HCT116 (cell line): ENCODE results near the gene CTBP2. TPM values are rescaled to one million over a fixed set of nuclear protein-coding genes. Genes with fewer than 3 reads are reported as not detected.

Experiments used
- ATAC-seq: fragments of 200-7000 bp; cut with Tn5 transposase; 2 replicates; pipeline ENCODE4 v1.9.1; 2020; ENCODE audit warnings: mild to moderate bottlenecking, moderate library complexity
- BruUV-seq: library from RNA; stranded (reverse); fragments of 400-500 nt; replicated peaks from 2 replicates; lab custom pipeline; 2021; lab: Mats Ljungman, UMichigan
- CTCF ChIA-PET: fragments of 300-600 bp; sonication (Branson Sonifier 250); formaldehyde crosslinking; loops from one replicate; lab custom pipeline; 2021; ENCODE audit warnings: antibody characterized with exemption; lab: Charles Lee
- POLR2A ChIA-PET: fragments of 300-600, 350-600 bp; sonication (Branson Sonifier 250); formaldehyde crosslinking; loops from one replicate; lab custom pipeline; 2021; ENCODE audit warnings: antibody characterized with exemption; lab: Charles Lee
- RAD21 ChIA-PET, 2 experiments: fragments of 300-600 bp; sonication (Branson Sonifier 250); formaldehyde crosslinking; loops; one replicate each; lab custom pipeline; 2023; ENCODE audit warnings: low total read pairs in 2 of 2; ENCODE audit not compliant: uncharacterized antibody in 2 of 2, unreplicated experiment in 2 of 2, low non-redundant PET in 1 of 2; lab: Charles Lee
- DNase-seq: peaks from one replicate; pipeline ENCODE4 v3.0.0-alpha.2; 2010; ENCODE audit warnings: low read depth, low spot score
- H2AFZ ChIP-seq: fragments of 200-600 bp; shearing (Covaris generic), sonication (generic); 2 replicates; pipeline ENCODE4 v1.6.1; 2017; ENCODE audit warnings: low read depth, mixed run types, mixed read lengths, antibody characterized with exemption, low read length; ENCODE audit not compliant: poor library complexity, severe bottlenecking
- H3K27ac ChIP-seq: 2 replicates; pipeline ENCODE4 v1.5.1; 2012; ENCODE audit warnings: low read depth, low read length
- H3K27me3 ChIP-seq: fragments of 200-600 bp; sonication (generic); 2 replicates; pipeline ENCODE4 v1.6.1; 2016; ENCODE audit warnings: mixed run types, low read length, mixed read lengths; ENCODE audit not compliant: insufficient read depth
- H3K36me3 ChIP-seq, 2 experiments: fragments of 200-500 bp in 1 of 2; fragments of 200-600 bp in 1 of 2; sonication (Bioruptor generic) in 1 of 2; sonication (generic) in 1 of 2; 2 replicates each; pipeline versions ENCODE4 v1.5.1 to v1.6.1; 2014 to 2016; ENCODE audit warnings: low read length in 2 of 2, inconsistent platforms in 1 of 2, mixed read lengths in 1 of 2, mixed run types in 1 of 2; ENCODE audit not compliant: insufficient read depth in 2 of 2, control insufficient read depth in 1 of 2
- H3K4me1 ChIP-seq, 2 experiments: fragments of 200-600 bp in 1 of 2; sonication (generic) in 1 of 2; 2 replicates each; pipeline versions ENCODE4 v1.5.1 to v1.6.1; 2012 to 2017; ENCODE audit warnings: low read length in 2 of 2, inconsistent platforms in 1 of 2, mild to moderate bottlenecking in 1 of 2, mixed read lengths in 1 of 2, mixed run types in 1 of 2, moderate library complexity in 1 of 2; ENCODE audit not compliant: insufficient read depth in 2 of 2, control insufficient read depth in 1 of 2
- H3K4me2 ChIP-seq: fragments of 200-600 bp; sonication (generic); 2 replicates; pipeline ENCODE4 v1.6.1; 2017; ENCODE audit warnings: mixed run types, low read length, mixed read lengths
- H3K4me3 ChIP-seq, 2 experiments: fragments of 200-600 bp in 1 of 2; sonication (generic) in 1 of 2; replicated peaks in 1 of 2; 2 replicates each; pipeline ENCODE4 v1.5.1; 2011 to 2016; ENCODE audit warnings: low read length in 2 of 2, control low read depth in 1 of 2, low read depth in 1 of 2, mild to moderate bottlenecking in 1 of 2, mixed read lengths in 1 of 2, mixed run types in 1 of 2
- H3K79me2 ChIP-seq: fragments of 200-600 bp; sonication (generic); 2 replicates; pipeline ENCODE4 v1.6.1; 2017; ENCODE audit warnings: mild to moderate bottlenecking, mixed run types, low read length, moderate library complexity, mixed read lengths; ENCODE audit not compliant: insufficient read depth
- H3K9ac ChIP-seq: fragments of 200-600 bp; sonication (generic); 2 replicates; pipeline ENCODE4 v1.6.1; 2016; ENCODE audit warnings: low read length, mixed read lengths
- H3K9me2 ChIP-seq: fragments of 200-600 bp; sonication (generic), shearing (Covaris generic); 2 replicates; pipeline ENCODE4 v1.6.1; 2017; ENCODE audit warnings: mixed run types, mild to moderate bottlenecking, moderate library complexity; ENCODE audit not compliant: insufficient read depth
- H3K9me3 ChIP-seq, 2 experiments: fragments of 200-500 bp in 1 of 2; fragments of 200-600 bp in 1 of 2; sonication (Bioruptor generic) in 1 of 2; sonication (generic) in 1 of 2; 2 replicates each; pipeline ENCODE4 v1.6.1; 2014 to 2017; ENCODE audit warnings: low read length in 2 of 2, mixed read lengths in 2 of 2, inconsistent platforms in 1 of 2, low read depth in 1 of 2, mild to moderate bottlenecking in 1 of 2, mixed run types in 1 of 2, moderate library complexity in 1 of 2; ENCODE audit not compliant: control insufficient read depth in 1 of 2, insufficient read depth in 1 of 2
- H4K20me1 ChIP-seq: fragments of 200-600 bp; sonication (generic), shearing (Covaris generic); 2 replicates; pipeline ENCODE4 v1.6.1; 2017; ENCODE audit warnings: mixed run types, mild to moderate bottlenecking, moderate library complexity; ENCODE audit not compliant: insufficient read depth
- ELF1 ChIP-seq: IDR thresholded peaks from 2 replicates; pipeline ENCODE4 v1.6.1; 2012; ENCODE audit warnings: low read depth, borderline replicate concordance
- EZH2 ChIP-seq: fragments of 200-600 bp; sonication (generic); IDR thresholded peaks from 2 replicates; pipeline ENCODE4 v1.6.1; 2017; ENCODE audit warnings: antibody characterized with exemption, mixed run types
- JUND ChIP-seq: IDR thresholded peaks from 2 replicates; pipeline ENCODE4 v1.6.1; 2012
- POLR2AphosphoS5 ChIP-seq: IDR thresholded peaks from 2 replicates; pipeline ENCODE4 v1.6.1; 2011; ENCODE audit warnings: mild to moderate bottlenecking, low read depth, low read length, moderate library complexity
- SP1 ChIP-seq: IDR thresholded peaks from 2 replicates; pipeline ENCODE4 v1.6.1; 2012; ENCODE audit warnings: low read depth
- SRF ChIP-seq: IDR thresholded peaks from 2 replicates; pipeline ENCODE4 v1.6.1; 2012; ENCODE audit warnings: low read depth
- ZNF274 ChIP-seq: fragments of 200-500 bp; sonication (Bioruptor generic); IDR thresholded peaks from 2 replicates; pipeline ENCODE4 v1.6.1; 2014; ENCODE audit warnings: mild to moderate bottlenecking, low read depth, low read length, inconsistent platforms
- intact Hi-C: fragments of 100-400 bp; cut with micrococcal nuclease; formaldehyde crosslinking; loops from 2 replicates; pipeline ENCODE4 v1.10.0; 2022
- total RNA-seq: library from RNA; stranded (reverse); gene quantifications from one replicate; pipeline ENCODE4 v1.2.1, GENCODE V29; 2021; ENCODE audit not compliant: unreplicated experiment
- TF ChIP-seq, protein P1 (sequence below): IDR thresholded peaks from 2 replicates; pipeline ENCODE4 v1.6.1; 2012; ENCODE audit warnings: low read depth
- TF ChIP-seq, protein P2 (sequence below), 3 experiments: fragments of 200-600 bp in 1 of 3; sonication (generic) in 1 of 3; IDR thresholded peaks in 2 of 3; conservative IDR thresholded peaks in 1 of 3; 2 replicates each; pipeline ENCODE4 v1.5.1; 2012 to 2017; ENCODE audit warnings: low read depth in 2 of 3, low read length in 2 of 3, antibody characterized with exemption in 1 of 3, borderline replicate concordance in 1 of 3, control low read depth in 1 of 3, mild to moderate bottlenecking in 1 of 3, mixed read lengths in 1 of 3, mixed run types in 1 of 3, moderate library complexity in 1 of 3; ENCODE audit not compliant: insufficient read depth in 1 of 3

The CTBP2 gene
- total RNA-seq, 1 experiment from 2014 or later = 144 TPM

DNA sequence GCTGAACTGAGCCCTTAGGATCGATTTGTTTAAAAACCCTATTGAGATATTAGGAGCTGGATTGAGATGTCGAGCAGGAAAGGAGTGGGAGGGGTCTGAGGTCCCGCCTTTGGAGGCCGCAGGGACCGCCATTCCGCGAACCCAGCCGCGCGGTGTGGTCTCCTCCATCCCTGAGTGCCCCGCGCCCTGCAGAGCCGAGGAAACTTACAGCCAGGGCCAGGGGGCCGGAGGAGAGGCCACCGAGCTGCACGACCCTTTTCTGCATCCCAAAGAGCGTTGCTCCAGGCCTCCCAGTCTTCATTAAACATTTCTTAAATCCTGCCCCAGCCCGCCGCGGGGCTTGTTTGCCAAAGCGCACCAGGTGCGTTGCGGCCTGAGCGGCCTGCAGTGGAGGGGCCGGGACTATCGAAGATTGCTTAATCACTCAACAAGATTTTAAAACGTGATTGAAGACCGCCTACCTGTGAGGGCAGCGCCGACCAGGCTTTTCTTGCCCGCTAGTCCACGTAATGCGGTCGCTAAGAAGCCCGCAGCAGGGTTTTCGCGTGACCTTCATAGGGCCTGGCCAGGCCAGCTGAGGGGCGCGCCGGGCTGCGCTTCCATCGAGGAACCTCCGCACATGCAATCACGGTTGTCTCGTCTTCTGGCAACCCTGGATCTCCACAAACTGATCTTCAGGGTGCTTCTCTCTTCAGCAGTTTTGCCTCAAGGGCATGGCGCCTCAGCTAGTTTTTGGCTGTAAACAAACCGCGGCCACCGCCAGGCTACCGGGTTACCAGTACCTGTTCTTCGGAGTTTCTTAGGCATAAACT, 2.0 kb upstream of the CTBP2 start:
- intact Hi-C loops = loop anchor here (5.0 kb wide), 1 partner anchor 470 kb away; no protein-coding TSS in a partner anchor
- Histone ChIP-seq H3K27me3 (no peaks in the 10 kb centered on the region), H3K9me2 (no peaks in the 10 kb centered on the region), H3K79me2 (peaks cover 23% of the 10 kb centered on the region), H3K9ac (peak overlapping the region; percentile 80), H3K4me1 (peaks cover 17 to 29% of the 10 kb centered on the region in 2 experiments), H3K36me3 (no peaks in the 10 kb centered on the region), H3K4me2 (peak overlapping the region; percentile 94), H3K27ac (peak overlapping the region; percentile 99), H2AFZ (no peak overlapping the region), H3K9me3 (no peaks in the 10 kb centered on the region), H3K4me3 (peak overlapping the region; percentile 64 to 77), H4K20me1 (no peaks in the 10 kb centered on the region)
- ATAC-seq (no peak), DNase-seq (no peak)
- no peak for TF ChIP-seq SP1
- TF ChIP-seq, protein P1, sequence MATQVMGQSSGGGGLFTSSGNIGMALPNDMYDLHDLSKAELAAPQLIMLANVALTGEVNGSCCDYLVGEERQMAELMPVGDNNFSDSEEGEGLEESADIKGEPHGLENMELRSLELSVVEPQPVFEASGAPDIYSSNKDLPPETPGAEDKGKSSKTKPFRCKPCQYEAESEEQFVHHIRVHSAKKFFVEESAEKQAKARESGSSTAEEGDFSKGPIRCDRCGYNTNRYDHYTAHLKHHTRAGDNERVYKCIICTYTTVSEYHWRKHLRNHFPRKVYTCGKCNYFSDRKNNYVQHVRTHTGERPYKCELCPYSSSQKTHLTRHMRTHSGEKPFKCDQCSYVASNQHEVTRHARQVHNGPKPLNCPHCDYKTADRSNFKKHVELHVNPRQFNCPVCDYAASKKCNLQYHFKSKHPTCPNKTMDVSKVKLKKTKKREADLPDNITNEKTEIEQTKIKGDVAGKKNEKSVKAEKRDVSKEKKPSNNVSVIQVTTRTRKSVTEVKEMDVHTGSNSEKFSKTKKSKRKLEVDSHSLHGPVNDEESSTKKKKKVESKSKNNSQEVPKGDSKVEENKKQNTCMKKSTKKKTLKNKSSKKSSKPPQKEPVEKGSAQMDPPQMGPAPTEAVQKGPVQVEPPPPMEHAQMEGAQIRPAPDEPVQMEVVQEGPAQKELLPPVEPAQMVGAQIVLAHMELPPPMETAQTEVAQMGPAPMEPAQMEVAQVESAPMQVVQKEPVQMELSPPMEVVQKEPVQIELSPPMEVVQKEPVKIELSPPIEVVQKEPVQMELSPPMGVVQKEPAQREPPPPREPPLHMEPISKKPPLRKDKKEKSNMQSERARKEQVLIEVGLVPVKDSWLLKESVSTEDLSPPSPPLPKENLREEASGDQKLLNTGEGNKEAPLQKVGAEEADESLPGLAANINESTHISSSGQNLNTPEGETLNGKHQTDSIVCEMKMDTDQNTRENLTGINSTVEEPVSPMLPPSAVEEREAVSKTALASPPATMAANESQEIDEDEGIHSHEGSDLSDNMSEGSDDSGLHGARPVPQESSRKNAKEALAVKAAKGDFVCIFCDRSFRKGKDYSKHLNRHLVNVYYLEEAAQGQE = no peak
- TF ChIP-seq POLR2AphosphoS5 = no peak
- no peak for TF ChIP-seq SRF
- no peak for TF ChIP-seq ZNF274
- TF ChIP-seq, protein P2, sequence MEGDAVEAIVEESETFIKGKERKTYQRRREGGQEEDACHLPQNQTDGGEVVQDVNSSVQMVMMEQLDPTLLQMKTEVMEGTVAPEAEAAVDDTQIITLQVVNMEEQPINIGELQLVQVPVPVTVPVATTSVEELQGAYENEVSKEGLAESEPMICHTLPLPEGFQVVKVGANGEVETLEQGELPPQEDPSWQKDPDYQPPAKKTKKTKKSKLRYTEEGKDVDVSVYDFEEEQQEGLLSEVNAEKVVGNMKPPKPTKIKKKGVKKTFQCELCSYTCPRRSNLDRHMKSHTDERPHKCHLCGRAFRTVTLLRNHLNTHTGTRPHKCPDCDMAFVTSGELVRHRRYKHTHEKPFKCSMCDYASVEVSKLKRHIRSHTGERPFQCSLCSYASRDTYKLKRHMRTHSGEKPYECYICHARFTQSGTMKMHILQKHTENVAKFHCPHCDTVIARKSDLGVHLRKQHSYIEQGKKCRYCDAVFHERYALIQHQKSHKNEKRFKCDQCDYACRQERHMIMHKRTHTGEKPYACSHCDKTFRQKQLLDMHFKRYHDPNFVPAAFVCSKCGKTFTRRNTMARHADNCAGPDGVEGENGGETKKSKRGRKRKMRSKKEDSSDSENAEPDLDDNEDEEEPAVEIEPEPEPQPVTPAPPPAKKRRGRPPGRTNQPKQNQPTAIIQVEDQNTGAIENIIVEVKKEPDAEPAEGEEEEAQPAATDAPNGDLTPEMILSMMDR (IDR thresholded peaks at IDR 0.05 in 2 of 3, conservative IDR thresholded peaks at IDR 0.05 in 1 of 3; ENCODE audit: borderline replicate concordance in 1 of 3, insufficient read depth in 1 of 3, low read depth in 2 of 3, low read length in 2 of 3) = no peak
- TF ChIP-seq ELF1 = no peak
- TF ChIP-seq EZH2 = no peak
- no peak for TF ChIP-seq JUND
- no TSS peak for BruUV-seq
- ChIA-PET POLR2A (no interaction called here), RAD21 (no interaction called here), CTCF (no interaction called here)
